B cell (primary cell): Measurements from ENCODE around the gene DHX30. TPM values are rescaled to one million over a fixed set of nuclear protein-coding genes. Genes with fewer than 3 reads are reported as not detected.

Experiments
- ATAC-seq: fragments of 200-7000 bp; cut with Tn5 transposase; one replicate; pipeline ENCODE4 v1.10.0; 2021; ENCODE audit warnings: low read depth, mild to moderate bottlenecking, moderate number of reproducible peaks, moderate library complexity
- CTCF ChIA-PET: fragments of 350-600 bp; sonication (Branson Sonifier 250); formaldehyde crosslinking; loops from one replicate; lab custom pipeline; 2021; ENCODE audit warnings: antibody characterized with exemption, inconsistent platforms; lab: Charles Lee
- POLR2A ChIA-PET: fragments of 350-600 bp; sonication (Branson Sonifier 250); formaldehyde crosslinking; loops from one replicate; lab custom pipeline; 2021; ENCODE audit warnings: antibody characterized with exemption; lab: Charles Lee
- DNase-seq: peaks from one replicate; pipeline ENCODE4 v3.0.0; 2013
- H2AFZ ChIP-seq: 2 replicates; pipeline ENCODE4 v1.6.1; 2012; ENCODE audit warnings: mild to moderate bottlenecking, low read depth, low read length; ENCODE audit not compliant: insufficient read depth, poor library complexity, severe bottlenecking
- H3K27ac ChIP-seq, 2 donors: 1 replicate in 1 of 2; 2 replicates in 1 of 2; pipeline ENCODE4 v1.5.1; 2012 to 2013; ENCODE audit warnings: low read length in 2 of 2, mild to moderate bottlenecking in 2 of 2, moderate library complexity in 1 of 2
- H3K27me3 ChIP-seq, 4 experiments: fragments of 200-600 bp in 1 of 4; sonication (generic) in 1 of 4; replicated peaks in 1 of 4; 1 replicate in 2 of 4; 2 replicates in 2 of 4; pipeline versions ENCODE4 v1.6.1 to v1.7.0; 2013 to 2016; ENCODE audit warnings: low read length in 3 of 4, mild to moderate bottlenecking in 2 of 4, mixed read lengths in 1 of 4, moderate library complexity in 1 of 4; ENCODE audit not compliant: insufficient read depth in 4 of 4, control insufficient read depth in 3 of 4; ENCODE audit errors: control extremely low read depth in 1 of 4
- H3K36me3 ChIP-seq, 2 experiments: replicated peaks in 1 of 2; 1 replicate in 1 of 2; 2 replicates in 1 of 2; pipeline versions ENCODE4 v1.6.1 to v1.7.1; 2013; ENCODE audit warnings: low read length in 1 of 2; ENCODE audit not compliant: insufficient read depth in 2 of 2, control insufficient read depth in 1 of 2; ENCODE audit errors: control extremely low read depth in 1 of 2, extremely low read depth in 1 of 2
- H3K4me1 ChIP-seq, 2 donors: fragments of 200-600 bp in 1 of 2; sonication (generic) in 1 of 2; 1 replicate in 1 of 2; 2 replicates in 1 of 2; pipeline versions ENCODE4 v1.5.1 to v1.6.1; 2013 to 2017; ENCODE audit warnings: low read length in 2 of 2; ENCODE audit not compliant: control insufficient read depth in 2 of 2, insufficient read depth in 2 of 2
- H3K4me2 ChIP-seq: replicated peaks from 2 replicates; pipeline ENCODE3; 2012; ENCODE audit warnings: mild to moderate bottlenecking, low read depth, low read length; ENCODE audit not compliant: poor library complexity, severe bottlenecking
- H3K4me3 ChIP-seq, 5 experiments: fragments of 200-600 bp in 1 of 5; sonication (generic) in 1 of 5; 1 replicate in 3 of 5; 2 replicates in 2 of 5; pipeline versions ENCODE4 v1.5.1 to v1.7.0; 2011 to 2016; ENCODE audit warnings: low read length in 4 of 5, mild to moderate bottlenecking in 4 of 5, low read depth in 2 of 5, control low read depth in 1 of 5, moderate library complexity in 1 of 5; ENCODE audit not compliant: insufficient read depth in 1 of 5; ENCODE audit errors: control extremely low read depth in 1 of 5, extremely low read depth in 1 of 5
- H3K79me2 ChIP-seq: fragments of 200-600 bp; sonication (generic); one replicate; pipeline ENCODE4 v1.6.0; 2016; ENCODE audit warnings: low read length; ENCODE audit not compliant: control insufficient read depth, insufficient read depth
- H3K9ac ChIP-seq: fragments of 200-600 bp; sonication (generic); 2 replicates; pipeline ENCODE4 v1.6.1; 2017; ENCODE audit warnings: mild to moderate bottlenecking, low read length, moderate library complexity
- H3K9me3 ChIP-seq, 3 donors: one replicate each; pipeline versions ENCODE4 v1.6.1 to v1.7.1; 2013; ENCODE audit warnings: low read length in 2 of 3; ENCODE audit not compliant: control insufficient read depth in 2 of 3, insufficient read depth in 1 of 3; ENCODE audit errors: control extremely low read depth in 1 of 3
- H4K20me1 ChIP-seq: 2 replicates; pipeline ENCODE4 v1.6.0; 2012; ENCODE audit warnings: mild to moderate bottlenecking, low read length; ENCODE audit not compliant: insufficient read depth, control insufficient read depth, poor library complexity, severe bottlenecking
- H3K27ac Mint-ChIP-seq: one replicate; pipeline ENCODE4 v1.8.0; 2021; ENCODE audit warnings: mixed read lengths
- H3K27me3 Mint-ChIP-seq: one replicate; pipeline ENCODE4 v1.8.0; 2021; ENCODE audit warnings: mixed read lengths
- H3K4me1 Mint-ChIP-seq: one replicate; pipeline ENCODE4 v1.8.0; 2021; ENCODE audit warnings: mixed read lengths
- H3K4me3 Mint-ChIP-seq: one replicate; pipeline ENCODE4 v1.8.0; 2021; ENCODE audit warnings: mixed read lengths
- H3K9me3 Mint-ChIP-seq: one replicate; pipeline ENCODE4 v1.8.0; 2022; ENCODE audit warnings: mixed read lengths; ENCODE audit not compliant: insufficient read depth
- EZH2 ChIP-seq: IDR thresholded peaks from 2 replicates; pipeline ENCODE4 v1.6.1; 2012; ENCODE audit warnings: borderline replicate concordance, low read depth, mild to moderate bottlenecking, moderate library complexity, low read length; ENCODE audit not compliant: insufficient read depth, poor library complexity, severe bottlenecking
- WGBS: methylation state at CpG from one replicate; pipeline ENCODE4 v1.1.5; 2013; ENCODE audit warnings: missing lambda C conversion rate; ENCODE audit not compliant: insufficient coverage; 5-methylcytosine and 5-hydroxymethylcytosine counted together
- intact Hi-C: fragments of 100-400 bp; cut with micrococcal nuclease; formaldehyde crosslinking; loops from one replicate; pipeline ENCODE4 v1.10.0; 2022
- polyA plus RNA-seq: library from polyadenylated mRNA; depleted of rRNA; stranded (reverse); fragments of >200 nt; gene quantifications from 2 replicates; pipeline ENCODE4 v1.2.3, GENCODE V29; 2012
- total RNA-seq, 2 donors: library from RNA; stranded (reverse); fragments of 120-200 nt in 1 of 2; gene quantifications; 1 replicate in 1 of 2; 2 replicates in 1 of 2; pipeline versions ENCODE4 v1.2.3 to v1.2.4, GENCODE V29; 2013 to 2022
- TF ChIP-seq, protein P1 (sequence below): fragments of 200-600 bp; IDR thresholded peaks from one replicate; pipeline ENCODE4 v1.8.0; 2022; ENCODE audit warnings: antibody characterized with exemption, mild to moderate bottlenecking

Gene DHX30
- total and polyA plus RNA-seq, 2 donors (not counting 1 experiment from before 2014, with no cell fraction given): 77.0 to 81.8 TPM

DNA sequence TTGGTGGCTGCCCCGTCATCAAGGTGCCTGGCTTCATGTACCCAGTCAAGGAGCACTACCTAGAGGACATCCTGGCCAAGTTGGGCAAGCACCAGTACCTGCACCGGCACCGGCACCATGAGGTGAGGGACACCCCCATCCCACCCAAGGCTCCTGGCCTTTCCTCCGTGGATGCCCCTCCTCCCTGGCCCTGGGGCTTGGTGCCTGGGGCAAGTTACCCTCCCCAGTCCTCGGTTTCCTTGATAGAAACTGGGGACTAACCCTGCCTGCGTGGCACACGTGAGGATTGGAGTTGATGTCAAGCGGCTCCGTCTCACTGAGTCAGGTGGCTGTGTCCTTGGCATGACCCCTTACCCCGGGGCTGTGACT is 43.9 kb downstream of the DHX30 start:
- no peaks in the 10 kb centered on the region for H3K79me2 ChIP-seq
- no peaks in the 10 kb centered on the region for H4K20me1 ChIP-seq
- H3K27me3 ChIP-seq: no peaks in the 10 kb centered on the region
- CTCF ChIA-PET: no interaction called here
- H3K4me1 ChIP-seq: peaks cover 4 to 8% of the 10 kb centered on the region in 2 donors
- Mint-ChIP-seq H3K9me3 (no peaks in the 10 kb centered on the region), H3K4me3 (no peak overlapping the region), H3K27me3 (no peaks in the 10 kb centered on the region), H3K4me1 (peaks cover 5% of the 10 kb centered on the region), H3K27ac (no peak overlapping the region)
- ATAC-seq (no peak), DNase-seq (no peak)
- no peak overlapping the region for H3K4me2 ChIP-seq
- intact Hi-C loops: no loop called here
- H3K27ac ChIP-seq: no peak overlapping the region
- no peak for TF ChIP-seq EZH2
- TF ChIP-seq, protein P1, sequence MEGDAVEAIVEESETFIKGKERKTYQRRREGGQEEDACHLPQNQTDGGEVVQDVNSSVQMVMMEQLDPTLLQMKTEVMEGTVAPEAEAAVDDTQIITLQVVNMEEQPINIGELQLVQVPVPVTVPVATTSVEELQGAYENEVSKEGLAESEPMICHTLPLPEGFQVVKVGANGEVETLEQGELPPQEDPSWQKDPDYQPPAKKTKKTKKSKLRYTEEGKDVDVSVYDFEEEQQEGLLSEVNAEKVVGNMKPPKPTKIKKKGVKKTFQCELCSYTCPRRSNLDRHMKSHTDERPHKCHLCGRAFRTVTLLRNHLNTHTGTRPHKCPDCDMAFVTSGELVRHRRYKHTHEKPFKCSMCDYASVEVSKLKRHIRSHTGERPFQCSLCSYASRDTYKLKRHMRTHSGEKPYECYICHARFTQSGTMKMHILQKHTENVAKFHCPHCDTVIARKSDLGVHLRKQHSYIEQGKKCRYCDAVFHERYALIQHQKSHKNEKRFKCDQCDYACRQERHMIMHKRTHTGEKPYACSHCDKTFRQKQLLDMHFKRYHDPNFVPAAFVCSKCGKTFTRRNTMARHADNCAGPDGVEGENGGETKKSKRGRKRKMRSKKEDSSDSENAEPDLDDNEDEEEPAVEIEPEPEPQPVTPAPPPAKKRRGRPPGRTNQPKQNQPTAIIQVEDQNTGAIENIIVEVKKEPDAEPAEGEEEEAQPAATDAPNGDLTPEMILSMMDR: no peak
- peaks cover 0 to 4% (median 0%) of the 10 kb centered on the region in 3 donors for H3K9me3 ChIP-seq
- WGBS: 94% methylated on average over 10 of the region's 10 CpGs
- no peak overlapping the region for H3K4me3 ChIP-seq
- no peak overlapping the region for H2AFZ ChIP-seq
- no peak overlapping the region for H3K9ac ChIP-seq
- POLR2A ChIA-PET: no interaction called here
- H3K36me3 ChIP-seq: peaks cover 0 to 74% of the 10 kb centered on the region in 2 experiments

DNA sequence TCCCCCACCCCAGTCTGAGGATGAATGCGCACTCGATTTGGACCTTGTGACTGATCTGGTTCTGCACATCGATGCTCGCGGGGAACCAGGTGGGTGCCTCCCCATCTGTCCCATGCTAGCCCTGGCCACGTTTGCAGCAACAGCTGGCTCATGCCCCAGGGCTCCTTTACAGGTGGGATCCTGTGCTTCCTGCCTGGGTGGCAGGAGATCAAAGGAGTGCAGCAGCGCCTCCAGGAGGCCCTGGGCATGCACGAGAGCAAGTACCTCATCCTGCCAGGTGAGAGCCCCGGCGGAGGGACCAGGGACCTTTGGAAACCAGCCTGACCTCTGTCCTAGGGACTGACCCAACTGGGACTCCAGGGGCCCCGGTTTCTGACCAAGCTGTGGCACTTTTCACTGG is 44.3 kb downstream of the DHX30 start:
- Mint-ChIP-seq H3K4me3 (no peak overlapping the region), H3K27me3 (no peaks in the 10 kb centered on the region), H3K27ac (no peak overlapping the region), H3K9me3 (no peaks in the 10 kb centered on the region), H3K4me1 (peaks cover 5% of the 10 kb centered on the region)
- intact Hi-C loops: no loop called here
- Histone ChIP-seq H2AFZ (no peak overlapping the region), H3K4me2 (no peak overlapping the region), H3K36me3 (peaks cover 0 to 76% of the 10 kb centered on the region in 2 experiments), H3K79me2 (no peaks in the 10 kb centered on the region), H3K4me1 (peaks cover 4 to 8% of the 10 kb centered on the region in 2 donors), H3K4me3 (no peak overlapping the region), H3K27ac (no peak overlapping the region), H3K27me3 (no peaks in the 10 kb centered on the region), H4K20me1 (no peaks in the 10 kb centered on the region), H3K9ac (no peak overlapping the region), H3K9me3 (peaks cover 0 to 4% (median 0%) of the 10 kb centered on the region in 3 donors)
- TF ChIP-seq, protein P1: no peak
- TF ChIP-seq EZH2: no peak
- ATAC-seq: no peak
- WGBS: 97% methylated on average over 11 of the region's 11 CpGs
- CTCF ChIA-PET: no interaction called here
- DNase-seq: no peak
- POLR2A ChIA-PET: no interaction called here
